ENCODE measurements around the gene SIK3.
"Not testable (repeated sequence)": the region's sequence is repeated elsewhere in the genome, so short reads cannot be mapped to it uniquely, and the experiment has no call there.

The SIK3 gene

DNA sequence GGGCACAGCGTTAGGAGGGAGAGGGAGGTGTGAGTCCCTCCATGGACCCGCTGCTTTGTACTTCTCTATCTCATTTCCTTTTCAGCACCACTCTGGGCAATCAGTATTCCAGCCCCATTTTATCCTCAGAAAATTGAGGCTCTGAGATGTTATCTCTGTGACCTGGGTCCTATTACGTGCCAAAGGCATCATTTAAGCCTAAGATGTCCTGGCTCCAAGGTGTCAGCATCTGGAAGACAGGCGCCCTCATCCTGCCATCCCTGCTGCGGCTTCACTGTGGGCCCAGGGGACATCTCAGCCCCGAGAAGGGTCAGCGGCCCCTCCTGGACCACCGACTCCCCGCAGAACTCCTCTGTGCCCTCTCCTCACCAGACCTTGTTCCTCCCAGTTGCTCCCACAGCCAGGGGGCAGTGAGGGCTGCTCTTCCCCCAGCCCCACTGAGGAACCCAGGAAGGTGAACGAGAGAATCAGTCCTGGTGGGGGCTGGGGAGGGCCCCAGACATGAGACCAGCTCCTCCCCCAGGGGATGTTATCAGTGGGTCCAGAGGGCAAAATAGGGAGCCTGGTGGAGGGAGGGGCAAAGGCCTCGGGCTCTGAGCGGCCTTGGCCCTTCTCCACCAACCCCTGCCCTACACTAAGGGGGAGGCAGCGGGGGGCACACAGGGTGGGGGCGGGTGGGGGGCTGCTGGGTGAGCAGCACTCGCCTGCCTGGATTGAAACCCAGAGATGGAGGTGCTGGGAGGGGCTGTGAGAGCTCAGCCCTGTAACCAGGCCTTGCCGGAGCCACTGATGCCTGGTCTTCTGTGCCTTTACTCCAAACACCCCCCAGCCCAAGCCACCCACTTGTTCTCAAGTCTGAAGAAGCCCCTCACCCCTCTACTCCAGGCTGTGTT, 269.4 kb downstream of the SIK3 start:
- no peak for DNase-seq (ENCODE audit: low read depth in 2 of 2, low spot score in 1 of 2)

DNA sequence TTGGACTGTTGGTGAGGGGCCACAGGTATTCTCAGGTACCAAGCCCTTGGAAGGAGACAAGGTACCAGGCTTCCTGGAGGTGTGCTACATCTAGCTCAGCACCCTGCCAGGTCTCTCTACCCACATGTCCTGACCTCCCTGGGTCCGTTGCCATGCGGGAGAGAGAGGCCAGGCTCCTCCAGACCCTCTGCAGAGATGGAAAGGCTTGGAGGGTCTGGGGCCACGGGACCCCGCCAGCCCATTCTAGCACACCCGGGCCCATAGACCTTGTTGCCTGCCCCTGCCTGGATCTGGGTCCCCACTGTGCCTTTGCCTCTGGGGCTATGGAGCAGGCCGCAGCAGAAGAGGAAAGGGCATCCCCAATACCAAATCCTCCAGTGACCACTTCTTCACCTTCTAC, 270.8 kb downstream of the SIK3 start:
- no peak for DNase-seq (ENCODE audit: low read depth in 2 of 2, low spot score in 1 of 2)

DNA sequence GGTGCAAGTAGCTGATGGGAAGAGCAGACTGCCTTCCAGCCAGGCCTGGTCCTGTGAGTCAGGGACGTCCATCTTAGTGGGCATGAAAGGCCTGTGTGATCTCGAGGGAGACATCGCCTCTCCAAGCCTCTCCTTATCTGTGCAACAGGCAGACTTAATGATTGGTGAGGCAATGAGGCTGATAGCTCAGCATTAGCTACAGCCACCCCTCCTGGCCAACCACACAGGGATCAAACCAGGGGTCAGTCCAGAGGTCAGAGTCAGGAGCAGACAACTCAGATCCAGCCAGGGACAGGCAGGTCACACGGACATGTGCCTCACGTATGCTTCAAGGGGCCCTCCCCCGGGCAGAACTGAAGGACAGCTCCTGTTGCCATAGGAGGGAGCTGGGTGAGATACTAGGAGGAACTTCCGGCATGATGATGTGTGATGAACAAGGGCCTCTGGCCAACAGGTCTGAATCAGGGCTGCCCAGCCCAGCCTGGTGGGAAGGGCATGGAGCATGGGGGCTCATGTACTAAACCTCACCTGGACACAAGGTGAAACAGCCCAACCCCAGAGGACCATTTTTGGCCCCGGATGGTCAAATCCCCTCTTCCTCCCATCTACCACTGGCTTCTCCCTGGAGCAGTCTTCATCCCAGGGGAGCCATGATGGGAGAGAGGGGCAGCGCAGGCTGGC, 271.3 kb downstream of the SIK3 start:
- no peak for DNase-seq (ENCODE audit: low read depth in 2 of 2, low spot score in 1 of 2)

DNA sequence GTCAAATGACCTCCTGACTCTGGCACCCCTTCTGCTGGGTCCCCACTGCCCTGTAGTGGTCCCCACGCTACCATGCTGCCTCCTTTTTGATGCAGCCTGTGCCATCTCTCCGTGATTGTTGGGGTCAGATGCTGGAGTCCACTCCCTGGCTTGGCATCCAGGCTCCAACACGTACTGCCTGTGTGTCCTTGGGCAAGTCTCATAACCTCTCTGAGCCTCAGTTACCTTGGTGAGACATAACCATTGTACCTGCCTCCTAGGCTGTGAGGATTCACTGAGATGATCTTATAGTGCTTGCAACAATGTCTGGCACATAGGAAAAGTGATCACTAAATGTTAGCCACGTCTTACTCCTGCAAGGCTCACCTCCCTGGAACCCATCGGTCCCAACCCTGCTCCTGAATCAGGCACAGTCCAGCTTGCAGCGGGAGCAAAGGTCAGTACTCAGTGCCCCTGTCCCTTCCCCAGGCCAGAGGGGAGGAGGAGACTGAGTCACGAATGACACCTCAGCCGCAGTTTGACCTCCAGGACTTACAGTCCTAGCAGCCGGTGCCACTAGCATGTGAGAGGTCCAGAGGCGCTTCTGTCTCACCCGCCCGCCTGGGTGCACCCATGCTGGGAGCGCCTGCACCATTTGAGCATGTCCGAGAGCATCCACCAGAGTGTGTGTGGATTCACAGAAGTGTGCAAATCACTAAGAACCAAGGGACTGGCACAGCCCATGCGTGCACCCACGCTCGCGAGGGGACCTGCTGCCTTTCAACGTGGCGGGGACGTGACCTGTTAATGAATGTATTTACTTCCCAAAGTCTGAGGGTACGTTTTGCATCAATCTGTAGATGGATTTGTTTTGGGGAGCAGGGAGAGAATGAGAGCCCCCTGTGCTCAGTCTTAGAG, 272.1 kb downstream of the SIK3 start:
- no peak for DNase-seq (ENCODE audit: low read depth in 2 of 2, low spot score in 1 of 2)

DNA sequence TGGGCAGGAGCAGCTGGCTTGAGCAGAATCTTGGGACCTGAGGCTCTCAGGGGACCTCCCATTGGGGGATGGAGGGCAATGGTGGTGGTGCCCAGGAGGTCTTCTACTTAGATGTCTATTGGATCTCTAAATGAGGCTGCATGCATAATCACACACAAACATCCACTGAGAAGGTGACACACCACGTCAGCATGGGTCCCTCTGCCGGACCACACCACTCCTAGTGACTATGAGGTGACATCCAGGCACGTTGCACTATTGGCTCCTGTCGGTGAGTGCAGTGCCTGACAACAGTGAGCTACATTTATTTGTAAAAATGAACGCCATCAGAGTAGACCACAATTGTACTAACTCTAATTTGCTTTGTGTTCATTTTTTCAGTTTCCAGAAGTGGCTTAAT, 272.8 kb downstream of the SIK3 start:
- no peak for DNase-seq (ENCODE audit: low read depth in 2 of 2, low spot score in 1 of 2)

DNA sequence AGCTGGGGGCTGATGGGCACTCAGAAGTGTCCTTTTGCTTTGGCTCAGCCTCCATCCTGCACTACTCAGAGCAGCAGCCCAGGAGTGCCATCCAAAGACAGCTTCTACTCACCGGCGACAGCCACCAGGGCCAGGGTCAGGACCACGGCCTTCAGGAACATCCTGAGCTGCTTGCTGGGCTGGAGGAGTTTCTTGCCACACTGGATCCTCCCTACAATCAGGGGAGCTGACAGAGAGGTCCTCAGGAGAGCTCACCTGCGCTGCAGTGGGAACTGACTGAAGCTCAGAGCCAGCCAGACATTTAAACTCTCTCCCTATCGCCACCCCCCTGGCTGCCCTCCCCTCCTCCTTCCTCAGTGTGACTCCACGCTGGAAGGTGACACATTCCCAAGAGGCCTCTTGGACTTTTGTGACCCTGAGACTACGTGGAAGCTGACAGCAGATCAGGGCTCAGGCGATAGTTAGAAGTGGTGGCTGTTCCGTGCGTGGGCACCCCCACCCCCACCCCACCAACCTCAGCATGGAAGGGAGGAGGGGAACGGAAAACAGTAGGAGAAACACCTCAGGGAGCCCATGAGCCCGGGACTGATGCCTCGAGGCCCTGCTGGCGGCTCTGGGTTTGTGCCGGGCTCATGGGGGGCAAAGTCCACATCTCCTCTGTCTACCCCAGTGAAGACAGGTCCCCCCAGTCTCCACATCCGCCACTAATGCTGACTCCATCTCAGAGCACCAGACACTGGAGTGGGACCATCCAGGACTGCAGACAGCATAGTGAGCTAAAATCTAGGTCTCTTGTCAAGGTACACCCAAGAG, 275.0 kb downstream of the SIK3 start, which contains the start of gene APOA4:
TSS of gene APOA4 (minus strand) at position 274 of the 813 bp plus-strand sequence. CDS start at position 161, 113 bp downstream.
- DNase-seq (ENCODE audit: low read depth in 2 of 2, low spot score in 1 of 2), result no peak

DNA sequence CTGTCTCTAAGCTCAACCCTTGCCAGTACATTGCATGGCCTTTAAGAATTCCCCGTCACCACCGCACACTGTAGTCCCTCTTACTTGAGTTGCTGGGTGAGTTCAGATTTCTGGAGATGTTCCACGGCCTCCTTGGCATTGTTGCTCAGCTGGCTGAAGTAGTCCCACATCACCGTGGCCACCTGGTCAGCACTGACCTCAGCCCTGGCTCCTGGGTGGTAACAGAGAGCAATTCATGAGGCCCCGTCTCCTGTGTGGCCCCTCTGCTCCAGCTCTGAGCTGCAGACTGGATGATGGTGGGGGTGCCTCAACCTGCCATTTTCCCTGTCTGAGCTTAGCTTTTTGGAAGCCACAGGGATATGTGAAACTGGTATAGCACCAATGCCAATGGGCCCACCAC, 275.7 kb downstream of the SIK3 start:
- no peak for DNase-seq (ENCODE audit: low read depth in 2 of 2, low spot score in 1 of 2)

DNA sequence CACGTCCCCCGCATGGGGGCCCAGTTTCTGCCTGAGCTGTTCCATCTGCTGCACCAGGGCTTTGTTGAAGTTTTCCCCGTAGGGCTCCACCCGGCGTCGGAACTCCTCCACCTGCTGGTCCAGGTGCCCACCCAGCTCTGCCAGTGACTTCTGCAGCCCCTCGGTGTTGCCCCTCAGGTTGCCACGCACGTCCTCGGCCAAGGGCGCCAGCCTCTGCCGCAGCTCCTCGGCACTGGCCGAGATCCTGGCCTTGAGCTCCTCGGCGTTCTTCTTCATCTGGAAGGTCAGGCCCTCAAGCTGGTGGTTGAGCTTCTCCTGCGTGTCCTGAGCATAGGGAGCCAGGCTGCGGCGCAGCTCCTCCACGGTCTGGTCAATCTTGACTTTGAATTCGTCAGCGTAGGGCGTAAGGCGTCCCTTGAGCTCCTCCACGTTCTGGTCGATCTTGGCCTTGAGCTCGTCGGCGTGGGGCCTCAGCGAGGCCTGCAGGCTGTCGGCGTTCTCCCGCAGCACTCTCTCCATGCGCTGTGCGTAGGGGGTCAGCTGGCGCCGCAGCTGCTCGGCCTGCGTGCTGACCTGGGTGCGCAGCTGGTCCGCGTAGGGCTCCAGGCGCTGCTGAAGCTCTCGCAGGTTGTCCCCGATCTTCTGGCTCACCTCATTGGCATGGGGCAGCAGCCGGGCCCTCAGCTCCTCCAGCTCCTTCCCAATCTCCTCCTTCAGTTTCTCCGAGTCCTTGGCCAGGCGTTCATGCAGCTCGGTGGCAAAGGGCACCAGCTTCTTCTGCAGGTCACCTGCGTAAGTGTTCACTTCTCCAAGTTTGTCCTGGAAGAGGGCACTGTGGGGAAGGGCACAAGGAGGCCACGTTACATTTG, 276.9 kb downstream of the SIK3 start:
- DNase-seq (ENCODE audit: low read depth in 2 of 2, low spot score in 1 of 2), result no peak

DNA sequence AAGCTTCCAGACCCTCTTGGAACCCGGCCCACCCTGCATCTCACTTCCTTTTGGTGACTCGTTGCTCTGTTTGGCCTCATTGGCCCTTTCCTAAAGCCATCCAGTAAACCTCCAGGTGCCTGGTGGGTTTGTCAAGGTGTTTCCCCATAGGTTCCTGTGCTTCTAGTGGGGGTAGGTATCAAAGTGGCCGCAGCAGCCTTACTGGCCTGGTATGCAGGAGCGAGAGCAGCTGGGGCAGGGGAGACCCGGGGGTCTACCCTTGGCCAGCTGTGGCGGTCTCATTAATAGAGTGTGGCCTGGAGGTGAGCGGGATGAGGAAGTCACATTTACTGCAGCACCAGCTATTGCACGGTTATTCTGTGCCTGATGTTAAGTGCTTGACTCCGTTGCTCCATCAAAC, 279.2 kb downstream of the SIK3 start:
- no peak for DNase-seq (ENCODE audit: low read depth in 2 of 2, low spot score in 1 of 2)

DNA sequence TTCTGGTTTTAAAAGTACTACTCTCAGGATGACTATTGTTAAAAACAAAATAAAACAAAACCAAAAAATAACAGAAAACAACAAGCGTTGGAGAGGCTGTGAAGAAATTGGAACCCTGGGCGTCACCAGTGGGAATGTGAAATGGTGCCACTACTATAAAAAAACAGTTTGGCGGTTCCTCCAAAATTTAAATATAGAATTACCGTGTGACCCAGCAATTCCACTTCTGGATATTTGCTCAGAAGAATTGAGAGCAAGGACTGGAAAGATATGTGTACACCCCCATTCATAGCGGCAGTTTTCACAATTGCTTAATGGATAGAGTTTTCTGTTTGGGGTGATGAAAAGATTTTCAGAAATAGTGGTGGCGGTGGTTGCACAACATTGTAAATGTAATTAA, 283.7 kb downstream of the SIK3 start:
- DNase-seq (ENCODE audit: low read depth in 2 of 2, low spot score in 1 of 2), result no peak

DNA sequence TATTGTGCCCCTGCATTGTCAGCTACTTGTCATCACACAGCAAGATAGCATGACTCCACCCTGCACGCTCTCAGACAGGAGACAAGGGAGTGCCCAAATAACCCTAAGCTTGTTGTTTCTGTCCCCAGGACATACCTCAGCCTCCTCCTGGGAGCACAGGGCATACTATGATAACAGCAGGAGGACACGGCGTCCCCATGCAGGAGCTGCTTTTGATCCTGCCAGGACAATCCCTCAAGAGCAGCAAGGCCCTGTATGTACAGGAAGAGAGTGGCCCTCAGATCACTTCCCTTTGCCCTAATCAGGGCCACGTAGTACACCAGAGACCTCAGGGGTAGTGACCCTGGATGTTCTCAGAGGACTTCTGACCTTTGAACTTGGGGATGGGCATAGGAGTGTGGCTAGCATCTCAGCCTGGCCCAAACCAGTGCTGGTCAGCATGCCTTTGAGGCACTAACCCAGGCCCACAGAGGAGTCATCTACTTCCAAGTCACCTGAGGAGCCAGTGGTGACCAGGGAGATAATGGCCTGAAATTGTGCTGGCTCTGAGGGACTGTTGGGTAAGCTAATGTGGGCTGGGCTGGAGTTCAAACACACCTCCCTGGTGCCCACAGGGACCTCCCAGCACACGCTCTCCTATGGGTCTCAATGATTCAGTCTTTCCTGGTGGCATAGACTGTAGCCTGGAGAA, 284.3 kb downstream of the SIK3 start:
- DNase-seq (ENCODE audit: low read depth in 2 of 2, low spot score in 1 of 2), result no peak

DNA sequence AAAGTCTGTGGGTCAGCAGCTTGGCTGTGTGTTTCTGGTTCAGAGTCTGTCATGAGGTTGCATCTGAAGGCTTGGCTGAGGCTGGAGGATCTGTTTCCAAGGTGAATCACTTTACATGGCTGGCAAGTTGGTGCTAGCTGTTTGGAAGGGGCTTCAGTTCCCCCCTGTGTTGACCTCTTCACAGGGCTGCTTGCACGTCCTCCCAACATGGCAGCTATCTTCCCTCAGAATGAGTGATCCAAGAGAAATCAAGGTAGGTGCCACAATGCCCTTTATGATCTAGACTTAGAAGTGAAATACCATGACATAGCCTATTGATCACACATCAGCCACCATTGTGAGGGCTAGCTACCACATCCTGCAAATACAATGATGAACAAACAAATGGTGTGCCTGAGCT, 285.1 kb downstream of the SIK3 start:
- DNase-seq (ENCODE audit: low read depth in 2 of 2, low spot score in 1 of 2), result no peak

DNA sequence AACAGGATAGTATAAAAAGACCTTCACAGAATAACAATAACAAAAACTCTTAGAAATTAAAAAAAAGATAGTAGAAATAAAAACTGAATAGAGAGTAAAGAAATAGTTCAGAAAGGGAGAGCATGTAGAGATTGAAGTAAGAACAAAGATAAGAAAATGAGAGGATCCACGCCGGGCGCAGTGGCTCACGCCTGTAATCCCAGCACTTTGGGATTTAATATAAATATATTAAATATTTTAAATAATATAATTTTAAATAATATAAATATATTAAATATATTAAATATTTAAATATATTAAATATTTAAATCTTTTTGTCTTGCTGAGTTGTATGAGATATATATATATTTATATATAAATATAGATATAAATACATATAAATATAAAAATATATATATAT, 286.1 kb downstream of the SIK3 start:
- no peak for DNase-seq (ENCODE audit: low read depth in 2 of 2, low spot score in 1 of 2)

DNA sequence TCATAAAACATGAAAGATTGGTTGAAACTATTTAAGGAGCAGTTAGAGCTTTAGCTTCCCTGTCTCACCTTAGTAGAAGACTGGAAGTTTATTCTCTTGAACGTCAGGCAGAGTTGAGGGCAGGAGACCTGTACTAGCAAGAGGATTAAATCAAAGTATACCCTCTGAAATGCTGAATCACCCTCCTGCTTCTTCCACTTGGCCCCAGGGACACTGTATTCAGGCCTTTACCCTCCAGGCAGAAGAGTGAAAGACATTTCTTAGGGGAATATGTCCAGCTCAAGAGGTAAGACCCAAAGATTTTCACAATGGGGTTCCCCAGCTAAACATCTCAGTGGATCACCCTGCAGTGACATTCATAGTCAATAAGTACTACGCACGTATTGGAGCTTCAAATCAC, 287.0 kb downstream of the SIK3 start:
- DNase-seq (ENCODE audit: low read depth in 2 of 2, low spot score in 1 of 2), result no peak

DNA sequence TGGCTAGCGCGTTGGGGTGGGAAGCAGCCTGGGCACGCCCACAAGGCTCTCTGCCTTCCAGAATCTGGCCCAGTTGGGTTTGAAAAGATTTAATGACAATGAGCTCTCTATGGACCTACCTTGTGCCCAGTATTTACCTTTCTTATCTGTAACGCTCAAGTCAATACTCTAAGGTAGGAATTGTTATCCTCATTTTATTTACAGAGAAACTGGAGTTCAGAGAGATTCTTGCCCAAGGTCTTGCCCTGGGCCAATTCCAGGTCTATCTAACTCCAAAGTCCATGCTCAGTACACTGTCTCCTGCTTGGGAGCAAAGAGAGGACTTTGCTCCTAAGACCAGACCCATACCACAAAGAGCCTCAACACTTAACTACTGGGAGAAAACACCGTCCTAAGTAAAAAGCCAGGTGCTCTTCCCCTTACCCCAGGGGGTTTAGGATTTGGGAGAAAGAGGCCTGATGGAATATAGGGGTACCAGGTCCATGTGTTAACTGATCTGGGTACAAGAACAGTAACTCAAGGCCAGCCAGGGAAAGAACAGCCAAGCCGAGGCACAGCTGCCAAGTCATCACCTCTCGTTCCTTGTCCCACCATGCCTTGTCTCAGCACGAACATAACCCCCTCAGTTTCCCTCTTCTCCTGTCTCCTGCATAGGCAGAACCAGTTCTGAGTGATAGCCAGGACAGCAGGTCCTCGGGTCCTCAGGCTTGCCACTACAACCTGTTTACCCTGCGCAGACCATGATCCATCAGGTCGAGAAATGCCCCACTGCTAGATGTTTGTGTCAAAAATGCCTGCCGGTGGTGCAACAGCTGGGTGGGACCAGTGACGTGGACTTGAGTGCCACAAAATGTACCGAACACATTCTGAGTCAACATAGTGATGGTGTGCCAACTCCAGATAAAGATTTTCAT, 289.7 kb downstream of the SIK3 start:
- no peak for DNase-seq (ENCODE audit: low read depth in 2 of 2, low spot score in 1 of 2)

DNA sequence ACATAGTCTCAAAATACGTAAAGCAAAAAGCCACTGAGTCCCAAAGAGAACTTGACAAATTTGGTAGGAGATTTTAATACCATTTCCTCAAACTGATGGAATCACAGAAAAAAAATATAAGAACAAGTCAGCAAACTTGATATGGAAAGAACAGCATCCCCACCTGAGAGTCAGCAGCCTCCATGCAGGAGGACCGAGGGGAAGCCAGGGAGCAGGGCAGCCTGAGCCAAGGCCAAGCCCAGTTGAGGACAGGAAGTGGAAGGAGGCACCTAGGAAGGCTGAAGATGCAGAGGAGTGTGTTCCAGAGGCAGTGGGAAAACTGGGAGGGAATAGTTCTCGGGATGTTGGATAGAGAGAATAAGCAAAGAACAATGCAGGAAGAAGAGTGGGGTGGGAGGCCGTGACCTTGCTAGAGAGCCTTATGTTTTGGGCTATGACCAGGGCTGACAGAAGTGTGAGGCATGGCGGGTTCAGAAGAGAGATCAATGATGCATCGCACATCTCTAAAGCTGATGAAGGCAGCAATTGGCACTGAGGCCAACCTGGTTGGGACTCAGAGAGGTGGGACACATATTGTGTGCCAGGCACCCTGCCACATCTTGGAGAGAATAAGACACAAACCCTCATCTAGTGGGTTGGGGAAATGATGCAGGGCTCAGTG, 290.5 kb downstream of the SIK3 start:
- DNase-seq (ENCODE audit: low read depth in 2 of 2, low spot score in 1 of 2), result no peak

DNA sequence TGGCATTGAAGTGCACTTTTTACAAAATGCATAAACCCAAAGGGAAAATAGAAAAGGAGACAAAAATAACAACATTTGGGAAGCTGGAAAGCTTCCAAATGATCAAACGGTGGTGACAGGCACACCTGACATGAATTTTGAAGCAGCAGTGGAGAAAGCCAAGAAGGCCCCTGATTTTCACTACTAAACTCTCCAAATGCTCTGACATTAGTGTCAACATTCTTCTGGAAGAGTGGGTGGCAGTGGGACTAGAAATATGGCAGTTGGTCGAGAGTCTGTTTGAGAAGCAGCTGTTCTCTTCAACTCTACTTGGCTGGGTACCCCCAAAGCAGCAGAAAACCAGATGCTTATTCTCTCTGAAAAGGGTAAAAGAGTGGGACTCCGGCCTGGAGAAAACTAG, 294.2 kb downstream of the SIK3 start:
- DNase-seq (ENCODE audit: low read depth in 2 of 2, low spot score in 1 of 2), result no peak

DNA sequence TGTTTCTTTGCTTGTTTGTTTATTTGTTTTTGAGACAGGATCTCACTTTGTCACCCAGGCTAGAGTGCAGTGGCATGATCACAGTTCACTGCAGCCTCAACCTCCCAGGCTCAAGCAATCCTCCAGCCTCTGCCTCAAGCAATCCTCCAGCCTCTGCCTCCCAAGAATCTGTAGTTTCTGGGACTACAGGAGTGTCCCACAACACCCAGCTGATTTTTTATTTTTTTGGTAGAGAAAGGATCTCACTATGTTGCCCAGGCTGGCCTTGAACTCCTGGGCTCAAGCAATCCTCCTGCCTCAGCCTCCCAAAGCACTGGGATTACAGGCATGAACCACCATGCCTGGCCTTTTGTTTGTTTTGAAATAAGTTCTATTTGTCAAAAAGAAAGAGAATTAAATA, 296.6 kb downstream of the SIK3 start:
- DNase-seq (ENCODE audit: low read depth in 2 of 2, low spot score in 1 of 2), result not testable (repeated sequence)
